Activated CD8-positive, alpha-beta T cell treated with anti-CD3 and anti-CD28 coated beads, Interleukin-2, amount 10 ng/mL, durations not matched to agents 7 days and 5 days (primary cell): ENCODE results near the gene BANF1. TPM values are rescaled to one million over a fixed set of nuclear protein-coding genes. Genes with fewer than 3 reads are reported as not detected.
A peak's percentile ranks its signal among the peaks of the same experiment; 100 is the strongest.

Experiments
- ATAC-seq: fragments of 150-1000 bp; cut with Tn5 transposase; one replicate; pipeline ENCODE4 v1.10.0; 2021; ENCODE audit warnings: moderate library complexity
- CTCF ChIA-PET: fragments of 350-600 bp; sonication (Branson Sonifier 250); formaldehyde crosslinking; loops from one replicate; lab custom pipeline; 2021; ENCODE audit warnings: antibody characterized with exemption; lab: Charles Lee
- POLR2A ChIA-PET: fragments of 350-600 bp; sonication (Branson Sonifier 250); formaldehyde crosslinking; loops from one replicate; lab custom pipeline; 2021; ENCODE audit warnings: antibody characterized with exemption; lab: Charles Lee
- DNase-seq: peaks from one replicate; pipeline ENCODE4 v3.0.0-alpha.2; 2020
- H3K27ac Mint-ChIP-seq: one replicate; pipeline ENCODE4 v1.8.0; 2021; ENCODE audit warnings: mild to moderate bottlenecking, mixed read lengths
- H3K27me3 Mint-ChIP-seq: one replicate; pipeline ENCODE4 v1.8.0; 2021; ENCODE audit warnings: low read depth, mixed read lengths
- H3K36me3 Mint-ChIP-seq: one replicate; pipeline ENCODE4 v1.8.0; 2021; ENCODE audit warnings: low read depth, mixed read lengths
- H3K4me1 Mint-ChIP-seq: one replicate; pipeline ENCODE4 v1.8.0; 2021; ENCODE audit warnings: low read depth, mixed read lengths
- H3K4me3 Mint-ChIP-seq: one replicate; pipeline ENCODE4 v1.8.0; 2021; ENCODE audit warnings: mild to moderate bottlenecking, mixed read lengths
- H3K9me3 Mint-ChIP-seq: one replicate; pipeline ENCODE4 v1.8.0; 2022; ENCODE audit warnings: mixed read lengths; ENCODE audit not compliant: insufficient read depth
- total RNA-seq, 2 experiments: library from RNA; stranded (reverse); gene quantifications; one replicate each; pipeline ENCODE4 v1.2.3, GENCODE V29; 2021

BANF1 gene
- total RNA-seq, 2 experiments from 2014 or later: 290 to 298 TPM

DNA sequence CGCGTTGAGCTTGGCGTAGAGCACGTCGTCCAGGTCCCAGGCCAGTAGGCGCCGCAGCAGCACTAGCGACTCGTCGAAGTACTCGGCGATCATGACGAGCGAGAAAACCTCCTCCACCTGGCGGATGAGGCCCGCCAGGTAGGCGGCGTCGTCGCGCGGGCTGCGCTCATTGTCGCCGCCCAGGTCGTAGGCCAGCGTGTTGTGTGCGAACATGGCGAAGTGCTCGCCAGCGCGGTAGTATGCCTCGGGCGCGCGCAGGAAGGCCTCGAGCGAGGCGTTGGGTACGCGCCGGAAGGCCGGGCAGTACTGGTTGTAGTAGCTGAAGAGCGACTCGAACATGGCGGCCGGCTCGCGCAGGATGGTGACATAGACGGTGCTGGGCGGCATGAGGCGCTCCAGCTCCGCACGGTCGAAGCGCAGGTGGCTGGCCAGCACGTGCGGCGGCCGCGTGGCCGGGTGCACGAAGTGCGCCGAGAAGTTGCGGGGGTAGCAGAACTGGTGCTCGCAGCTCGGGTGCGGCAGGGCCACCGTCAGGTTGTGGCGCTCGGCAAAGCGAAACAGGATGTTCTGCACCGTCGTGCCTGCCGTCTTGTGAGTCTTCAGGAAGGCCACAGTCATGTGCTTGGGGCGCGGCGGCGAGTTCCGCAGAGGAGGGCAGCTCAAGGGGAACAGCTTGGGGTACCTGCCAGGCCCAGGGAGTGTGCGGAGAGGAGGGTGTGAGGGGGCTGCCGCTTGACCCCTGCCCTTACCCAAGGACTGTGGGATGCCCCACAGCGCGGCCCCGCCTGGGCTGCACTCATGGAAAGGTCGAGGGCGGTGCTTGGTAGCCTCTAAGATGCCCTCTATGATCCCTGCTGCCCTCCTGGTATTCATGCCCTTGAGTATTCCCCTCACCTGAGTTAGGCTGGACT is 40.9 kb downstream of the BANF1 start:
- DNase-seq: no peak
- Mint-ChIP-seq H3K27ac (no peak overlapping the region), H3K4me3 (no peak overlapping the region), H3K36me3 (no peaks in the 10 kb centered on the region), H3K9me3 (no peaks in the 10 kb centered on the region), H3K27me3 (peaks cover 4% of the 10 kb centered on the region), H3K4me1 (peaks cover 9% of the 10 kb centered on the region)
- no peak for ATAC-seq
- ChIA-PET CTCF (interaction anchor here (0.6 to 4.0 kb wide), 16 partner anchors 7 to 1194 kb away, joined by 3 to 61 read pairs (median 6); partner anchors contain the start of genes BANF1, CATSPER1, KAT5 and PACS1), POLR2A (interaction anchor here (1.0 kb wide), 1 partner anchor 9 kb away, joined by 3 read pairs; the partner anchor contains the start of gene SF3B2)

- POLR2A ChIA-PET: interaction anchor here (1.2 to 1.5 kb wide), 2 partner anchors 15 to 42 kb away, joined by 3 read pairs; partner anchors contain the start of genes BANF1 and EIF1AD
- no peak overlapping the region for H3K27ac Mint-ChIP-seq
- peaks cover 14% of the 10 kb centered on the region for H3K4me1 Mint-ChIP-seq
Measured at GRCh38 chr11:66044757-66045156, 42.5 kb downstream of the BANF1 start.

DNA sequence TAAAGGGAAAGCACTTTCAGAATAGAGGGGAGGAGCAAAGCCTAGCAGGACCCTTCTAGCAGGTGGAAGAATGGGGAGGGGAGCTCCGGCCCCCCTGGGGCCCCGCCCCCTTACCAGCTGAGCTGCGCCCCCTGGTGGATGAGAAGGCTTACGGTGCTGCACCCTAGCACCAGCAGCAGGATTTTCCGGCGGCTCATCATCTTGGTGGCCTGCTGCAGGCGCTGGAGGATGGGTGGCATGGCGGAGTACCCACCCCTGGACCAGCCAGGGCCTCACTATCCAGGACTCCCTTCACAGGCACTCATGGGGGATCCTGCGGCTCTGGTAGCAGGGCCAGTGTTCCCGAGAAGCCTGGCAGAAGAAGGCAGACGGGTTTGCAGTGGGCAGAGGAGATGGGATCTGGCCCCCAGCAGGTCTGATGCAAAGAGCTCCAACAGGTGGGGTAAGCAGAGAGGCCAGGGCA is 42.9 kb downstream of the BANF1 start:
- ATAC-seq (peak; percentile 95), DNase-seq (peak; percentile 86)
- Mint-ChIP-seq H3K9me3 (no peaks in the 10 kb centered on the region), H3K4me3 (no peak overlapping the region), H3K36me3 (no peaks in the 10 kb centered on the region), H3K4me1 (peaks cover 14% of the 10 kb centered on the region), H3K27me3 (peaks cover 11% of the 10 kb centered on the region), H3K27ac (no peak overlapping the region)
- CTCF ChIA-PET: interaction anchor here (0.6 to 4.0 kb wide), 55 partner anchors 8 to 392 kb away, joined by 3 to 61 read pairs (median 4); partner anchors contain the start of genes BANF1, CATSPER1, CST6 and EIF1AD
- POLR2A ChIA-PET: interaction anchor here (1.2 to 1.5 kb wide), 2 partner anchors 15 to 43 kb away, joined by 3 read pairs; partner anchors contain the start of genes BANF1 and EIF1AD

More at GRCh38 chr11:66044757-66045156, 42.5 kb downstream of the BANF1 start:
- H3K9me3 Mint-ChIP-seq: no peaks in the 10 kb centered on the region
- DNase-seq (no peak), ATAC-seq (peak; percentile 7)
- H3K27me3 Mint-ChIP-seq: peaks cover 11% of the 10 kb centered on the region
- H3K4me3 Mint-ChIP-seq: no peak overlapping the region
- H3K36me3 Mint-ChIP-seq: no peaks in the 10 kb centered on the region
- CTCF ChIA-PET: interaction anchor here (0.6 to 4.0 kb wide), 55 partner anchors 8 to 392 kb away, joined by 3 to 61 read pairs (median 4); partner anchors contain the start of genes BANF1, CATSPER1, CST6 and EIF1AD

DNA sequence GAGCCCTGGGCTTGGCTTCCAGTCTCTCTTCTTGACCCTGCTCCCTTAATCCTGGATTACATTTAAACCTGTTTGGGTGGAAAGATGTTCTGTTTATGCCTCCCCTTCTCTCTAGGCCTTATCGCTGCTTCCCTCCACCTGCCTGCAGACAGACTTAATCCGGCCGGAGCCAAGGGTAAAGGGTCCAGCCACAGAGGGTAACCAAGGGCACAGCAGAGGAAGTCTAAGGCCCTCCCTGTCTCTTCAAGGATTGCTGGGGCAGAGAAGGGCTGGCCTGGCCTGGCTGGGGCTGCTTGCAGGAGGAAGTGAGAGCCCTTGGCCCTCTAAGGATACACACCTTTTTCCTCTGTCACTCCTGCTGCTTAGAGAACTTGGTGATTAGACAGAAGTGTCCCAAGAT is 44.6 kb downstream of the BANF1 start:
- no peaks in the 10 kb centered on the region for H3K9me3 Mint-ChIP-seq
- ChIA-PET POLR2A (no interaction called here), CTCF (interaction anchor here (0.6 to 4.0 kb wide), 6 partner anchors 12 to 357 kb away, joined by 3 to 61 read pairs (median 13); partner anchors contain the start of gene PACS1)
- H3K4me1 Mint-ChIP-seq: peaks cover 25% of the 10 kb centered on the region
- no peak overlapping the region for H3K4me3 Mint-ChIP-seq
- DNase-seq (no peak), ATAC-seq (no peak)
- no peaks in the 10 kb centered on the region for H3K36me3 Mint-ChIP-seq
- H3K27me3 Mint-ChIP-seq: peaks cover 11% of the 10 kb centered on the region
- H3K27ac Mint-ChIP-seq: no peak overlapping the region

- ATAC-seq (no peak), DNase-seq (no peak)
- Mint-ChIP-seq H3K4me3 (no peak overlapping the region), H3K27me3 (peaks cover 11% of the 10 kb centered on the region), H3K27ac (no peak overlapping the region), H3K36me3 (peaks cover 5% of the 10 kb centered on the region), H3K9me3 (no peaks in the 10 kb centered on the region), H3K4me1 (peaks cover 30% of the 10 kb centered on the region)
- POLR2A ChIA-PET: interaction anchor here (0.6 kb wide), 1 partner anchor 790 kb away, joined by 3 read pairs; no protein-coding TSS in a partner anchor
- CTCF ChIA-PET: interaction anchor here (0.6 to 4.0 kb wide), 5 partner anchors 20 to 358 kb away, joined by 3 to 61 read pairs (median 3); partner anchors contain the start of gene PACS1
Measured at GRCh38 chr11:66047541-66048365, 45.5 kb downstream of the BANF1 start.

DNA sequence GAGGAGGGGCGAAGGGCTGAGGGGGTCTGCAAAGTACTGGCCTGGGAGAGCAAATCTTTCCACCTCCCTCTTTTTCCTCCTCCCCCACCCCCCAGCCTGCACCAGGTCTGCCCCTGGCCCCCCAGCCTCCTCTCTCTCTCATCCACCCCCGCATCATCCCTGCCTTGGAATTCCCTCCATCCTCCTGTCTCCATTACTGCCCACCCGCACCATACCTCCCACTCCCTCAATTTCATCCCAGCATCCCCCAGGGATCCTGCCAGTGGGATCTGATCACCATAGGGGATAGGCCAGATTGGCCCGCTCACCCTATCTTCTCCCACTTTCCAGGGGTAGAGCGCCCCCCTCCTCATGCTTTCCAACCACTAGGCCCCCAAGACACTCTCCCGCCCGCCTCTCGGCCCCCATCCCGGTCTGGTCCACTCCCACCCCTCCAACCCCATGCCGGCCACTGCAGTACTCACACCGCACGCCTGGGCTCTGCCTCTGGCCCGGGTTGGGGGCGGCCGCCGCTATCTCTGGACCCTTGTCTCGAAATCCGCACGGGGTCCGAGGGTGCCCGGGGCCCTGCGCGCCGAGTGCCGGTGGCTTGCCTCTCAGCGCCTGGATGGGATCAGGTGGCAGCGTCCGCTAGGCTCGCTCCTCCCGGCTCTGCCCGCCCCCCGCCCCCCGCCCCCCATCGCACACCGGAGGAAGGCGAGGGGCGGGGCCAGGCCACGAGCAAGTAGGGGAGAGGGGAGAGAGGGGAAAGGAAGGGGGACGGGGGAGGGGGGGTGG is 46.4 kb downstream of the BANF1 start, which contains the start of gene GAL3ST3:
GAL3ST3 (minus strand) TSS at position 615 of the 777 bp plus-strand sequence. CDS start 3,746 bp downstream, outside the sequence.
- Mint-ChIP-seq H3K4me3 (peak within 1 kb of the TSS; percentile 31), H3K27me3 (peaks cover 11% of the 10 kb centered on the region), H3K9me3 (no peaks in the 10 kb centered on the region), H3K27ac (no peak within 1 kb of the TSS), H3K36me3 (peaks cover 13% of the 10 kb centered on the region), H3K4me1 (peaks cover 40% of the 10 kb centered on the region)
- CTCF ChIA-PET: interaction anchor here (0.7 to 1.2 kb wide), 3 partner anchors 19 to 269 kb away, joined by 3 to 4 read pairs (median 3); no protein-coding TSS in a partner anchor
- DNase-seq: no peak
- no peak for ATAC-seq
- POLR2A ChIA-PET: interaction anchor here (0.6 kb wide), 1 partner anchor 789 kb away, joined by 3 read pairs; no protein-coding TSS in a partner anchor

DNA sequence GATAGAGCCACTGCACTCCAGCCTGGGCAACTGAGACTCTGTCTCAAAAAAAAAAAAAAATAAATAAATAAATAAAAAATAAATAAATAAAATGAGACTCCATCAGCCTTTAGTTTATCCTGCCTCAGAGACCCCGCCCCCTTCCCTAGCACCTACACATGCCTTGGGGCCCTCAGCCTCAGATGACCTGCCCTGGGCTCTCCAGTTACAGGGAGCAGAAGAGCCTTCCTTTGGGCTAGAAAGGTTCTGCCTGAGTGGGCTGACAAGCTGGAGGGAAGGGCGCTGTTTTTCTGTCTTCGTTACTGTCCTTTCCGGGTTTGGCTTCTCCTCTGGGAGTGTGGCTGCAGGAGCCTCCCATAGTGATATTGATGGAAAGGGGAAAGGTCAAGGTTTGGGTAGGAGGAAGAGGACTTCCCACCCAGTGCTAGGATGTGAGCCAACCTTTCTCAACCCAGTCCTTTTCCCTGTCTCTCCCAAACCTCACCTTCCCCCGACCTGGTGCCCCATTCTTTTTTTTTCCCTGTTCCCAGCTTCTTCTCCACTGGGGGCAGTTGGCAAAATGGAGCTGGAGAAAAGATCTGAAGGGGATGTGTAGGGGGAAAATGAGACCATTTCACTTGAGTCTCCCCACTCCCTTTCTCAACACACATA is 48.4 kb downstream of the BANF1 start:
- Mint-ChIP-seq H3K27ac (peak overlapping the region; percentile 82), H3K27me3 (peaks cover 11% of the 10 kb centered on the region), H3K4me1 (peaks cover 37% of the 10 kb centered on the region), H3K4me3 (peak overlapping the region; percentile 100), H3K36me3 (peaks cover 28% of the 10 kb centered on the region), H3K9me3 (no peaks in the 10 kb centered on the region)
- DNase-seq: no peak
- ChIA-PET CTCF (interaction anchor here (0.7 to 6.2 kb wide), 4 partner anchors 8 to 28 kb away, joined by 3 to 81 read pairs (median 16); partner anchors contain the start of gene PACS1), POLR2A (interaction anchor here (1.2 to 2.8 kb wide), 2 partner anchors 18 to 192 kb away, joined by 3 to 26 read pairs; partner anchors contain the start of gene PACS1)
- no peak for ATAC-seq

DNA sequence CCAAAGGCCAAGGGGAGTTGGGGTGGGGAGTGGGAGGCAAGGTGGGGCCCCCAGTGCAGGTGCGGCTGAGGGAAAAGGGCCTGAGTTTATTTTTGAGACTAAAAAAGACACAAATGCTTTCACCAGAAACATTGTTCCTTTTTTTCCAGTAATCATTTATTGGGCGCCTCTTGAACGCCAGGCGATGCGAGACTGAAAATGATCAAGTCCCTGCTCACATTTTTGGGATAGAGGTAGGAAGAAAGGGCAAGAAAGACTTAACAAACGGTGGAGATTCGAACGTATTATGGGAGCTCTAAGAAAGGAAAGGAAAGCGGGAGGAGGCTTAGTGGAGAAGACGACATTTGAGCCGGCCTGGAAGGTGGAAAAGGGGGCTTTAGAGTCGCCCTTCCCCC is 49.1 kb downstream of the BANF1 start:
- ChIA-PET CTCF (interaction anchor here (1.2 to 6.2 kb wide), 5 partner anchors 12 to 49 kb away, joined by 3 to 81 read pairs (median 13); partner anchors contain the start of genes BANF1 and PACS1), POLR2A (interaction anchor here (0.9 to 2.8 kb wide), 8 partner anchors 9 to 193 kb away, joined by 3 to 26 read pairs (median 4); partner anchors contain the start of gene PACS1)
- peaks cover 37% of the 10 kb centered on the region for H3K4me1 Mint-ChIP-seq
- no peaks in the 10 kb centered on the region for H3K9me3 Mint-ChIP-seq
- DNase-seq (no peak), ATAC-seq (no peak)
- peak overlapping the region; percentile 82 for H3K27ac Mint-ChIP-seq
- peaks cover 32% of the 10 kb centered on the region for H3K36me3 Mint-ChIP-seq
- H3K4me3 Mint-ChIP-seq: peak overlapping the region; percentile 100
- peaks cover 11% of the 10 kb centered on the region for H3K27me3 Mint-ChIP-seq

GRCh38 chr11:66051766-66052663 is 49.7 kb downstream of the BANF1 start, which contains the start of gene SF3B2:
TSS of gene SF3B2 (plus strand) at chr11:66052364. CDS start at chr11:66052385, 21 bp downstream.
- H3K9me3 Mint-ChIP-seq: no peaks in the 10 kb centered on the region
- peaks cover 37% of the 10 kb centered on the region for H3K4me1 Mint-ChIP-seq
- peak within 1 kb of the TSS; percentile 99 for H3K27ac Mint-ChIP-seq
- H3K4me3 Mint-ChIP-seq: peak within 1 kb of the TSS; percentile 100
- ATAC-seq (peak; percentile 98), DNase-seq (peak; percentile 98)
- POLR2A ChIA-PET: interaction anchor here (0.7 to 2.8 kb wide), 21 partner anchors 9 to 416 kb away, joined by 3 to 26 read pairs (median 3); partner anchors contain the start of genes BANF1, CST6, EIF1AD and MUS81
- H3K36me3 Mint-ChIP-seq: peaks cover 39% of the 10 kb centered on the region
- H3K27me3 Mint-ChIP-seq: peaks cover 11% of the 10 kb centered on the region
- CTCF ChIA-PET: interaction anchor here (1.2 to 6.2 kb wide), 8 partner anchors 8 to 84 kb away, joined by 3 to 81 read pairs (median 4); partner anchors contain the start of genes BANF1 and PACS1
